Adrenal gland (tissue), 12 donors: ENCODE data around the gene PDYN. TPM values are rescaled to one million over a fixed set of nuclear protein-coding genes. Genes with fewer than 3 reads are reported as not detected.

Source experiments
- DNase-seq, 7 donors: peaks; one replicate each; pipeline ENCODE4 v3.0.0-alpha.2; 2019 to 2020
- H3K27ac ChIP-seq, 5 donors: fragments of 200-600 bp; sonication (generic) in 4 of 5; 1 replicate in 3 of 5; 2 replicates in 2 of 5; pipeline versions ENCODE4 v1.5.1 to v1.8.0; 2016 to 2020; ENCODE audit warnings: mild to moderate bottlenecking in 1 of 5
- H3K27me3 ChIP-seq: fragments of 200-600 bp; 2 replicates; pipeline ENCODE4 v1.8.0; 2021
- H3K36me3 ChIP-seq, 2 donors: fragments of 200-600 bp; replicated peaks in 1 of 2; 1 replicate in 1 of 2; 2 replicates in 1 of 2; pipeline versions ENCODE4 v1.5.1 to v1.8.0; 2018 to 2022
- H3K4me1 ChIP-seq, 2 donors: fragments of 200-600 bp; replicated peaks in 1 of 2; 1 replicate in 1 of 2; 2 replicates in 1 of 2; pipeline versions ENCODE4 v1.5.1 to v1.8.0; 2018 to 2021
- H3K4me3 ChIP-seq, 4 donors: fragments of 200-600 bp; sonication (generic) in 3 of 4; one replicate each; pipeline ENCODE4 v1.5.1; 2016 to 2018
- H3K9me3 ChIP-seq, 3 donors: fragments of 200-600 bp; sonication (generic) in 1 of 3; replicated peaks in 1 of 3; 1 replicate in 2 of 3; 2 replicates in 1 of 3; pipeline versions ENCODE4 v1.5.1 to v1.8.0; 2016 to 2021
- POLR2A ChIP-seq, 2 donors: fragments of 450-650 bp; IDR thresholded peaks; one replicate each; pipeline ENCODE4 v1.6.1; 2017; ENCODE audit warnings: antibody characterized with exemption in 2 of 2, mild to moderate bottlenecking in 2 of 2, moderate library complexity in 1 of 2
- WGBS, 4 donors: extraction: QIAGEN DNeasy Blood & Tissue Kit in 2 of 4; methylation state at CpG; one replicate each; pipeline versions ENCODE4 v1.1.5 to v1.1.7; 2013 to 2017; 5-methylcytosine and 5-hydroxymethylcytosine counted together
- intact Hi-C, 2 donors: fragments of 100-400 bp; cut with DNase I; formaldehyde crosslinking; loops; one replicate each; pipeline versions ENCODE4 v1.14.1 to v1.15.0; 2022 to 2023
- polyA plus RNA-seq, 3 donors: library from polyadenylated mRNA; stranded (reverse); fragments of 200-250 nt in 2 of 3; fragments of 350-450 nt in 1 of 3; fragmentation: Illumina TruSeq in 1 of 3; extraction: RNeasy Lipid Tissue Mini Kit (QIAGEN cat#74804) in 1 of 3; gene quantifications; one replicate each; pipeline ENCODE4 v1.2.3, GENCODE V29; 2013 to 2014
- total RNA-seq, 9 donors: library from RNA; depleted of rRNA in 4 of 9; stranded (reverse); fragments of >200 nt in 4 of 9; fragments of 120-200 nt in 1 of 9; fragmentation: NEBNext Ultra II Directional in 1 of 9; extraction: Animal tissue kit (Norgen Biotek cat#: 25700) in 1 of 9; gene quantifications; one replicate each; pipeline versions ENCODE4 v1.1.0 to v1.2.4, GENCODE V29; 2013 to 2023
- TF ChIP-seq, protein P1 (sequence below), 6 experiments: fragments of 450-650 bp in 4 of 6; fragments of 200-600 bp in 2 of 6; sonication (generic) in 1 of 6; IDR thresholded peaks; 1 replicate in 5 of 6; 2 replicates in 1 of 6; pipeline versions ENCODE4 v1.5.1 to v1.8.0; 2016 to 2021; ENCODE audit warnings: antibody characterized with exemption in 6 of 6, mild to moderate bottlenecking in 2 of 6, moderate library complexity in 1 of 6
- donor health status: healthy with polysubstance abuse.
- donor health status: Bipolar disorder and iron deficiency.
- donor health status: DM: yes; HTN: yes; CAD: no.
- donor health status: DM: no; HTN: no; CAD: no.
- donor health status: DM: no; HTN: no; CAD: no.
- donor health status: DM: yes; HTN: yes; CAD: no.

PDYN gene
- total and polyA plus RNA-seq, 12 donors, result not detected

DNA sequence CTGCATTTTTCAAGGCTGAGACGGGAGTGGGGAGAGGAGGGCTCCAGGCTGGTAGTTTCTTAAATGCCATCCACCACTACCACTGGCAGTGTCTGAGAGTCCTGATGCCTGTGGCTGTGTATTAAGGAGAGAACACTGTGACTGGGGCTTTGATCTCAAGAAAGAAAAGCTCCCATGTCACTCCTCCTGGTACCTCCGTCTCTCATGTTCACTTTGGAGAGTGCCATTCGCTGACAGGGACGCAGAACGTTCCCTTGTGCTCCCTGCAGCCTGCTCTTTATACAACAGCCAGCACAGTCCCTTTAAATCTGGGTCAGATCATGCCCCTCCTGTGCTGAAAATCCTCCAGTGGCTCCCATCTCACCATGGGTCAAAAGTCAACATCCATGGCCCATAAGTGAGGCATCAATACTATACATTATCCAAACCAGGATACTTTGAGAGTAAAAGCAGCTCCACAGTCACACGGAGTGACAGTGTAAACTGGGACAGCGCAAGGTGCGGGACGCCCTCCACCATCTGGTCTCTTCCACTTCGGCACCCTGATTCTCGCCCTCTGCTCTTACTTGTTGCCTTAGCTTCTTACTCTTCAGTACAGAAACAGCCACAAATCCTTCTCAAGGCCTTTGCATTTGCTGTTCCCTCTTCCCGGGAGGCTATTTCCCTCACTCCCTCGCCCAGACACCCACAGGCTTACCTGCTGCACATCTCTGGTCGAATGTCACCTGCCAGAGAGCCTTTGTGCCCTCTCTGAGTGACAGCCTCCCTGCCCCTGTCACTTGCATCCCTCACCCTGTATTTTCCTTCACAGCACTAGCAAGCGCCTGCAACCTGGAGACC lies 20.0 kb downstream of the PDYN start:
- 68 to 76% (median 73%) methylated on average over 15 of the region's 15 CpGs for WGBS, 4 donors
- intact Hi-C loops, result no loop called here
- H3K27me3 ChIP-seq, result peaks cover 6% of the 10 kb centered on the region

DNA sequence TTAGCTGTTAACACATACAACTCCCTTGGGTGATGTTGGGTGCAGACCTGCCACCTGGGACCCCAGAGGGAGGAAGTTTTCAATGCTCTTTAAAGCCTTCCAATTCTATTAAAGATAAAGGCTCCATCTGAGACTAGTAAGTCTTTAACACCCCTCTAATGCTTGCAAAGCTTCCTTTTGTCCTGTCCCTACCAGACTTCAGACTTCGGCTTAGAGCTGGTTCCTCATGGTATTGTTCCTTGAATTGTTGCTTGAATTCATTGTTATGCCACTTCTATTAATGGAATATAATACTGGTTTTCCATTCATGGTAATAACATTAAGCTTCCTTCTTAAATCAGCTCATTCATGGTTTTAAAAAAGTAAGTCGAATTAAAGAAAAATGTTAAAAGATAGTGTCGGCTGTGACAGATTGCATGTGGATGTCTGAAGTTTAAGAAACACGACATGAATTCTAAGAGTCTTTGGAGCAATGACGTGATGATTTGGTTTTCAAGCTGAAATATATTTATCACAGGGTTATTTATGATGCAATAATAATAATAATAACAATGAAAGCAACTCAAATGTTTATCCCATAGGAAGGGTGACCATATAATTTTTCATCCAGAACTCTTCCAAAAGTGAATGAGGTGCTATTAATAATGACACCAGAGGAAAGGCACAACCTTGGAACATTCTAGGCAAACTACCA lies 21.8 kb downstream of the PDYN start:
- Histone ChIP-seq H3K27ac (no peak overlapping the region), H3K4me1 (no peaks in the 10 kb centered on the region), H3K4me3 (no peak overlapping the region), H3K27me3 (peaks cover 6% of the 10 kb centered on the region), H3K36me3 (no peaks in the 10 kb centered on the region), H3K9me3 (no peaks in the 10 kb centered on the region)
- TF ChIP-seq POLR2A (IDR thresholded peaks at IDR 0.05), result no peak
- TF ChIP-seq, protein P1, sequence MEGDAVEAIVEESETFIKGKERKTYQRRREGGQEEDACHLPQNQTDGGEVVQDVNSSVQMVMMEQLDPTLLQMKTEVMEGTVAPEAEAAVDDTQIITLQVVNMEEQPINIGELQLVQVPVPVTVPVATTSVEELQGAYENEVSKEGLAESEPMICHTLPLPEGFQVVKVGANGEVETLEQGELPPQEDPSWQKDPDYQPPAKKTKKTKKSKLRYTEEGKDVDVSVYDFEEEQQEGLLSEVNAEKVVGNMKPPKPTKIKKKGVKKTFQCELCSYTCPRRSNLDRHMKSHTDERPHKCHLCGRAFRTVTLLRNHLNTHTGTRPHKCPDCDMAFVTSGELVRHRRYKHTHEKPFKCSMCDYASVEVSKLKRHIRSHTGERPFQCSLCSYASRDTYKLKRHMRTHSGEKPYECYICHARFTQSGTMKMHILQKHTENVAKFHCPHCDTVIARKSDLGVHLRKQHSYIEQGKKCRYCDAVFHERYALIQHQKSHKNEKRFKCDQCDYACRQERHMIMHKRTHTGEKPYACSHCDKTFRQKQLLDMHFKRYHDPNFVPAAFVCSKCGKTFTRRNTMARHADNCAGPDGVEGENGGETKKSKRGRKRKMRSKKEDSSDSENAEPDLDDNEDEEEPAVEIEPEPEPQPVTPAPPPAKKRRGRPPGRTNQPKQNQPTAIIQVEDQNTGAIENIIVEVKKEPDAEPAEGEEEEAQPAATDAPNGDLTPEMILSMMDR (IDR thresholded peaks at IDR 0.05), result no peak
- DNase-seq, result peak in 1 of 7 donors; percentile 0
- intact Hi-C loops, result no loop called here
- WGBS, 4 donors, result 74 to 83% (median 78%) methylated on average over 5 of the region's 5 CpGs

More for the DNA sequence above, 20.0 kb downstream of the PDYN start:
- H3K27ac ChIP-seq, result no peak overlapping the region
- H3K9me3 ChIP-seq, result no peaks in the 10 kb centered on the region
- no peaks in the 10 kb centered on the region for H3K36me3 ChIP-seq
- H3K4me3 ChIP-seq, result no peak overlapping the region
- no peak for DNase-seq
- TF ChIP-seq, protein P1 (IDR thresholded peaks at IDR 0.05), result no peak
- no peak for TF ChIP-seq POLR2A (IDR thresholded peaks at IDR 0.05)
- H3K4me1 ChIP-seq, result no peaks in the 10 kb centered on the region

DNA sequence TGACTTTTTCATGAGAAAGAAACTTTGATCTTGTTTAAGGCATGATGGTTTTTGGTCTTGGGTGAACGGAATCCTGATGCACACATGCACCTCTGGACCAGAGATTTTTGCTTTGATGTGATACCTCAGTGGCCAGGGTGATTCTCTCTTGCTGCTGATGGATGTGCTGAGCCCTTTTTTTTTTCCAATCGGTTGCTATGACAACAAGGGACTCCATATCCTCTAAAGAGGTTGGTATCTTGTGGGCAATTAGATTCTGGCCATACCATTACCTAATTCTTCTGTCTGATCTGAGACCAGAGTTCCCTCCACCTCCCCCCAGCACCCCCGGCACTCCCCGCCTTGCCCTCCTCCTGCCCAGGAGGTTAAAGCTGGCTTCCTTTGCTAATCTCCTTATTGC lies 24.9 kb downstream of the PDYN start:
- DNase-seq, result peak in 1 of 7 donors; percentile 15
- TF ChIP-seq, protein P1 (IDR thresholded peaks at IDR 0.05), result no peak
- TF ChIP-seq POLR2A (IDR thresholded peaks at IDR 0.05), result no peak
- Histone ChIP-seq H3K4me3 (no peak overlapping the region), H3K4me1 (peaks cover 0 to 17% of the 10 kb centered on the region in 2 donors), H3K27ac (no peak overlapping the region), H3K27me3 (no peaks in the 10 kb centered on the region), H3K9me3 (no peaks in the 10 kb centered on the region), H3K36me3 (no peaks in the 10 kb centered on the region)
- 61 to 81% (median 73%) methylated on average over 4 of the region's 4 CpGs for WGBS, 4 donors
- intact Hi-C loops, result loop anchor here (5.0 to 10.0 kb wide), 2 partner anchors 136 to 203 kb away; partner anchors contain the start of gene STK35 (in 1 of the 2)
